Measurements from ENCODE around the gene ABLIM3.

ABLIM3 gene

GRCh38 chr5:149133795-149134777, 7.2 kb upstream of the ABLIM3 start:
- DNase-seq (ENCODE audit: low read depth in 1 of 2, low spot score in 1 of 2) = no peak

DNA sequence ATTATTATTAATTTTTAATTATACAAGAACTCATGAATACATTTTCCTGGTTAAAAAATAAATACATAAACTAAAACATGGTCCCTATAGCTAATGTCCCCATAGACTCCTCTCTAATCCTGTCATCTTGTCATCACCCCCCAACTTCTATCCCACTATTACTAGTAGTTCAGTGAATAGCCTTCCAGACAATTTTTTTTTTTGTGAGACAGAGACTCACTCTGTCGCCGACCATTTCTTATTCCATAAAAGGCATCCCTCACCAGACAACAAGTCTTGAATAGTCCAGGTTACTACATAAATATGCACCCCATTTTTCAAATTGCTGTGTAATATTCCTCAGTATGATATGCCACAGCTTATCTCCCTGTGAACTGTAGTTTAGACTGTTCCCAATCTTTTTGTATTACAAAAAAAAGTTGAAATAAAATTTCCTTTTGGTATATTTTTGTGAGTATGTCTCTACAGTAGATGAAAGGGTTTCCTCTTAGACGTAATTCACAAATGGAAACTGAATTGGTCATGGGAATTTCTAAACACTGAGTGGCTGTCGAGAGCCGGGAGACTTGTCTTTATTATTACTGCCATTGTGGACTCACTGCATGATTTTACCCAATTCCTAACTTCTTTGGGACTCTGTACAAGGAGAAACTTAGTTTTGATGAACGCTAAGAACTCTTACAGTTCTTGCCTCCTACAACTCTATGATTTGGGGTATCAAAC, 6.4 kb upstream of the ABLIM3 start:
- no peak for DNase-seq (ENCODE audit: low read depth in 1 of 2, low spot score in 1 of 2)

GRCh38 chr5:149135536-149136201, 5.6 kb upstream of the ABLIM3 start:
- DNase-seq (ENCODE audit: low read depth in 1 of 2, low spot score in 1 of 2) = no peak

- no peak for DNase-seq (ENCODE audit: low read depth in 1 of 2, low spot score in 1 of 2)
Observed at GRCh38 chr5:149138182-149138923, 2.9 kb upstream of the ABLIM3 start.

DNA sequence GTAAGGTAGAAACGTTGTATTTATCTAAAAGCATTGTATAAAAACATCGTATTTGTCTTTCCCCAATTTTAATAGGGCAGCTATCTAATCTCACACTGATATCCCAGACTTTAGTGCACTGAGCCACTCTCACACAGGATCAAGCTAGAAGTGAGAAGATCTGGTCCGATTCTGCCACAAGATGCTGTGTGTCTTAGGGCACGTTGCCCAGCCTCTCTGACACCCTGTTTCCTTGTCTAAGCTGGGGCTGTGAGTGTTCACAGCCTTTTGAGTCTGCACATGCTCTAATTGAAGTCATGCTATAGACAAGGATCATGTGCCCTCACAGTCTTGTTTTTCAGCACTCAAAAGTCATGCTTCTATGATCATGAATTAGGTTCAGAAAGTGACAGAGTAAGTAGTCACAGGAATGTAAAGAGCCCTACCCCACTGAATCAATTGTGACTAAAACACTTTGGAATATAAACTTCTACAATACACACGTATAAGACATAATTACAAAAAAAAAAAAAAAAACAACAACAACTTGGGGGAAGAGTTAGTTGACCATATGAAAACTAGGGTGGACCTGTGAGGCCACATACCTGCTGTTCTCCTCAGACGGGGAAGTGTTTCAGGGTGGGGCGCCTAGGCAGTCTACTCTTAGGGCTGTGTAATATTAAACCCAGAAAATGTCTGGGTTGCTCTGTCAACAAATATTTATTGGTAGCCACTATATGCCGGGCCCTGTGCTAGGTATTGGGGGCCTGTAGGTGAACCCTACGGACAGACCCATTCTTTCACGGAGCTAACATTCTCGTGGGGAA, 893 bp upstream of the ABLIM3 start:
- no peak for DNase-seq (ENCODE audit: low read depth in 1 of 2, low spot score in 1 of 2)

DNA sequence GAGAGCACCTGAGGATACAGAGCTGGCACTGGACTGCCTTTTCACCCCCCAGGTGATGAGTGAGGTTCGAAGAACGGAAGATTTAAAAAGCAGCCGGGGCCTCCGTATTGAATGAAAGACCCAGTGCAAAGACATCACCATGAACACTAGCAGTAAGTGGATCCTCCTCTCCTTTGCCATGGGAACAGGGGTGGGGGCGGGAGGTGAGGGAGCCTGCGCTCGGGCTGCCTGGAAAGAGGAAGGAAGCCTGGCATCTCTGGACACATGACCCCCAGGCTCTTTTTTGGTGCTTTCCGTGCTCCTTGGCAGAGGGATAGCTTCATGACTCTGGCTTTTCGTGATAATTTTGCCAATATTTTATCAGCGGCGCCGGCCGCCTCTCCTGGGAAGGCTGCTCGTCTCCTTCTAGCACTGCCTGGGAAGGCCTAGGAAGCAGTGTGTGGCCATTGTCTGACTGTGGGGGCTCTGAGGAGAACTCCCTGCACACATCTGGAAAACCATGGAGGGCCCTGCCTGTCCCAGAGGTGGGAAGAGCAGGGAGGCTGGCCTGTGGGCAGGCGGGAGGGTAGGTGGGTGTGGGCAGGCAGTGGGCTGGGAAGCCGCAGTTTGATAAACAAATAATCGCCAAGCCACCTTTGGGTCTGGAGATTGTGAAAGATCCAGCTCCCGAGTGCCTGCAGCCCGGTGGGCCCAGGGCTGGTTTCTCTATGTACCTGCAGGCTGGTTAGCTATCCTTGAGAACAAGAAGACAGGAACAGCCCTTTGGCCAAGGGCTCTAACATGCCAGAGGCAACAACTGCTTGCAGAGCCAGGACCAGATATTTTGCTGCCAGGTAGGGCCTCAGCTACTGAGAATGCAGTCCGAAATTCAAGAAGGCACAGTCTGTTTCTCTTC, 911 bp downstream of the ABLIM3 start:
- DNase-seq (ENCODE audit: low read depth in 1 of 2, low spot score in 1 of 2) = no peak

- no peak for DNase-seq (ENCODE audit: low read depth in 1 of 2, low spot score in 1 of 2)
Observed at GRCh38 chr5:149143470-149143869, 2.2 kb downstream of the ABLIM3 start.

GRCh38 chr5:149144637-149145036, 3.3 kb downstream of the ABLIM3 start:
- no peak for DNase-seq (ENCODE audit: low read depth in 1 of 2, low spot score in 1 of 2)

DNA sequence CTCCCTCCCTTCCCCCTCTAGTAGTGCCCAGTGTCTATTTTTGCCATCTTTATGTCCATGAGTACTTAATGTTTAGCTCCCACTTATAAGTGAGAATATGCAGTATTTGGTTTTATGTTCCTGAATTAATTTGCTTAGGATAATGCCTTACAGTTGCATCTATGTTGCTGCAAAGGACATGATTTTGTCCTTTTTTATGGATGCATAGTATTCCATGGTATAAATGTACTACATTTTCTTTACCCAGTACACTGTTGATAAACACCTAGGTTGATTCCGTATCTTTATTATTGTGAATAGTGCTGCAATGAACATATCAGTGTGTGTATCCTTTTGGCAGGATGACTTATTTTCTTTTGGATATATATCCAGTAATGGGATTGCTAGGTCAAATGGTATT, 3.8 kb downstream of the ABLIM3 start:
- no peak for DNase-seq (ENCODE audit: low read depth in 1 of 2, low spot score in 1 of 2)

- DNase-seq (ENCODE audit: low read depth in 1 of 2, low spot score in 1 of 2) = no peak
Observed at GRCh38 chr5:149147676-149148075, 6.4 kb downstream of the ABLIM3 start.

DNA sequence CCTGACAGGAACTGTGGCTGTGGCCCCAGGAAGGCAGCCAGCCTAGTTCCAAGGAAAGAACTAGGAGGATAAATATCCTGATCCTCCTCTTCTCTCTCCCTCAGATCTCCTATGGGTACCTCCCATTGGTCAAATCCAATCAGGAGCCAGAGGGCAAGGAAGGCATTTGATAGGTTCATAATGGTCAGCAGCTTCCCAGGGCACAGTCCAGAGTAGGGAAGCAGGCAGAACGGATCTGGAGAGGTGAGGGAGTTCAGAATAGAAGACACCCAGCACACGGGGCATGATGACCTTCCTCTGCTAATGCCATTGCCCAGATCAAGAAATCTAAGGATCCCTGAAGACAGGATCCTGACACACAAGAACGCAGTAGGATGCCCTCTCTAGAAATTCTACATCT, 8.6 kb downstream of the ABLIM3 start:
- DNase-seq (ENCODE audit: low read depth in 1 of 2, low spot score in 1 of 2) = no peak

DNA sequence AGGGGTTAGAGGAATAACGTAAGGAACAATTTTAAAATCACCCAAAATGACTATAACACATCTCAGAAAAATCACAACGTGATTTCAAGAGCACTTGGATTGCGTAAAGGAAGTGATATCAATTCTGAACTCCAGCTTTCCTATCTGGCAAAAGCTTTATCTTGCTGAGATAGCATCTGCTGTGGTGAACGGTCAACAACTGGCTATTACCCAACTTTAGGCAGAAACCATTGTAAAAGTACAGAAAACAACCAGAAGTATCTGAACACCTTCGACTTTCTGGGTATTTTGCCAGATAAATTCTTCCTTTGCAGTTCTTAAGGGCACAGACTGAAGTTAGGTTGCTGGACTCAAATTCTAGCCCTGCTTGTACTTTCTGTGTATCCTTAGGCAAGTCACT, 9.2 kb downstream of the ABLIM3 start:
- no peak for DNase-seq (ENCODE audit: low read depth in 1 of 2, low spot score in 1 of 2)

- no peak for DNase-seq (ENCODE audit: low read depth in 1 of 2, low spot score in 1 of 2)
Observed at GRCh38 chr5:149151717-149152116, 10.4 kb downstream of the ABLIM3 start.

DNA sequence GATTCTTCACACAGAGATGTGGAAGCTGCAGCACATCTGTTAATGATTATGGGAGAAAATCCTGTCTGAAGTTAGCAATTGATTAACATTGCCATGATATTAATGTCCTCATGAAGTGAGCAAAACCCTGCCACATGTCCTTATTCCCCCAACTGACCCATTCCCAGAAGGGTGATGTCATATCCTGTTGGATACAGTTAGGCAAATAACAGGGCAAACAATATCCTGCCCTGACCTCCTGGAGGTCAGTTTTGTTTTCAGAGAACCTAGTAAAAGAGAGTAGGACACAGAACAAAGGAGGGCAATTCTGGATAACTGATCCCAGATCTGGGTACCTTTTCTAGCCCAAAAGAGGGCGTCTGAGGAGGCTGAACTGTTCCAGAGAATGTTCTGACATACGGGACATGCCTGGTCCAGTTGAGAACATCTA, 11.0 kb downstream of the ABLIM3 start:
- no peak for DNase-seq (ENCODE audit: low read depth in 1 of 2, low spot score in 1 of 2)

DNA sequence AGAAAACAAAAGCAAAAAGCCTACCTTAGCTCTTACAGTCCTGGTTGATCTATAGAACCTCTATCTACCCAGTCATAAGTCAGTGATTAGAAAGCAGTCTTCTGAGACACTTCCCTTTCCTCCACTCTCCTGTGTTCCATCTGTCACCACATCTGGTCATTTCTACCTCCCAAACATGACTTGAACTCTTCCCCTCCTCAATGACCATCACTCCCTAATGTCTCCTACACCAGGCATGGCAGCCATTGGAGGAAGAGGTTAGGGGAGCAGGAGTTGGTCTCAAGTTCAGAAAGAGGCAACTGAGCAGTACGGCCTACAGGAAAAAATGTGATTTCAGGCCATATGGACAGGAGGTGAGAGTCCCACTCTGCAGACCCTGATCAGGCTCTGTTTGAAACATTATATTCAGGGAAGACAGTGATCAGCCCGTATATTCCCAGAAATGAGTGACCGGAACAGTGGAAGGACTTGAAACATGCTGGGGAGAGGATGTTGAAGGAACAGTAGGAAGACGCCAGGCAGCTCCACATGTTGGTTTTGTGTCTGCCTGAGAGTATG, 12.0 kb downstream of the ABLIM3 start:
- no peak for DNase-seq (ENCODE audit: low read depth in 1 of 2, low spot score in 1 of 2)

- no peak for DNase-seq (ENCODE audit: low read depth in 1 of 2, low spot score in 1 of 2)
Observed at GRCh38 chr5:149153751-149154610, 12.7 kb downstream of the ABLIM3 start.

GRCh38 chr5:149154650-149155049, 13.4 kb downstream of the ABLIM3 start:
- no peak for DNase-seq (ENCODE audit: low read depth in 1 of 2, low spot score in 1 of 2)
